NCI-H1105 (cell line): ENCODE measurements around the gene CFAP97D2.
"Not testable (repeated sequence)": the region's sequence is repeated elsewhere in the genome, so short reads cannot be mapped to it uniquely, and the experiment has no call there.

Experiments used
- DNase-seq: peaks from one replicate; lab custom pipeline; 2025; lab: John Stamatoyannopoulos, UW

The CFAP97D2 gene

DNA sequence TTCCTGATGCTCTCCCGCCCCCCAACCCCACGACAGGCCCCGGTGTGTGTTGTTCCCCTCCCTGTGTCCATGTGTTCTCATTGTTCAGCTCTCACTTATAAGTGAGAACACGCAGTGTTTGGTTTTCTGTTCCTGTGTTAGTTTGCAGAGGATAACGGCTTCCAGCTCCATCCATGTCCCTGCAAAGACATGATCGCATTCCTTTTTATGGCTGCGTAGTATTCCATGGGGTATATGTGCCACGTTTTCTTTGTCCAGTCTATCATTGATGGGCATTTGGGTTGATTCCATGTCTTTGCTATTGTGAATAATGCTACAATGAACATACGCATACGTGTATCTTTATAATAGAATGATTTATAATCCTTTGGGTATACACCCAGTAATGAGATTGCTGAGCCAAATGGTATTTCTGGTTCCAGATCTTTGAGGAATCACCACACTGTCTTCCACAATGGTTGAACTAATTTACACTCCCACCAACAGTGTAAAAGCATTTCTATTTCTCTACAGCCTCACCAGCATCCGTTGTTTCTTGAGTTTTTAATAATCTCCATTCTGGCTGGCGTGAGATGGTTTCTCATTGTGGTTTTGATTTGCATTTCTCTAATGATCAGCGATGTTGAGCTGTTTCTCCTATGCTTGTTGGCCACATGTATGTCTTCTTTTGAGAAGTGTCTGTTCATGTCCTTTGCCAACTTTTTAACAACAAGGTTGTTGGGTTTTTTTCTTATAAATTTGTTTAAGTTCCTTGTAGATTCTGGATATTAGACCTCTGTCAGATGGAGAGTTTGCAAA is 20.0 kb upstream of the CFAP97D2 start:
- DNase-seq = not testable (repeated sequence)

DNA sequence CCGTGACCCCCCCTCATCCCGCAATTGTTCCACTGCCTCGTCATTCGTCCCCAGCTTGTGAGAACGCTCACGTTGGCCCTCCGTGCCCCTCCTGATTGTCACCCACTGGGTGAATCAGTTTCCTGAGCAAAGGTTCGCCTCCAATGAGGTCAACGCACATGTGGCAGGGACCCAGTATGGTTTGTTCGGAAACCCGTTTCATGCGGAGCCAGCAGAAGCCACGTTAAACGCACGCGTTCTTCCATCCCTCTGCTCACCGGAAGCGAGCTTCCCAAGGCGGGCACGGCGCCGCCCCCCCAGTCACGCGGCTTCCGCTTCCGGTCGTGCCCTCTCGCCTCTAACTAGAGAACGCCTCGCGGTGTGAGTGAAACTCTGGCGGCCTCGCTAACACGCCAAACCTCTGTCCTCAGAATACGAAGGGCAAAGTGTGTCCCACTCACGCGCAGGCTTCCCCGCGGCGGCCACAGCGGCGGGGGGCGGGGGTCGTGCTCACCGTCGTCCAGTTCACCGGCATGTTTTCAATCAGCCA is 18.0 kb upstream of the CFAP97D2 start:
- DNase-seq = no peak

DNA sequence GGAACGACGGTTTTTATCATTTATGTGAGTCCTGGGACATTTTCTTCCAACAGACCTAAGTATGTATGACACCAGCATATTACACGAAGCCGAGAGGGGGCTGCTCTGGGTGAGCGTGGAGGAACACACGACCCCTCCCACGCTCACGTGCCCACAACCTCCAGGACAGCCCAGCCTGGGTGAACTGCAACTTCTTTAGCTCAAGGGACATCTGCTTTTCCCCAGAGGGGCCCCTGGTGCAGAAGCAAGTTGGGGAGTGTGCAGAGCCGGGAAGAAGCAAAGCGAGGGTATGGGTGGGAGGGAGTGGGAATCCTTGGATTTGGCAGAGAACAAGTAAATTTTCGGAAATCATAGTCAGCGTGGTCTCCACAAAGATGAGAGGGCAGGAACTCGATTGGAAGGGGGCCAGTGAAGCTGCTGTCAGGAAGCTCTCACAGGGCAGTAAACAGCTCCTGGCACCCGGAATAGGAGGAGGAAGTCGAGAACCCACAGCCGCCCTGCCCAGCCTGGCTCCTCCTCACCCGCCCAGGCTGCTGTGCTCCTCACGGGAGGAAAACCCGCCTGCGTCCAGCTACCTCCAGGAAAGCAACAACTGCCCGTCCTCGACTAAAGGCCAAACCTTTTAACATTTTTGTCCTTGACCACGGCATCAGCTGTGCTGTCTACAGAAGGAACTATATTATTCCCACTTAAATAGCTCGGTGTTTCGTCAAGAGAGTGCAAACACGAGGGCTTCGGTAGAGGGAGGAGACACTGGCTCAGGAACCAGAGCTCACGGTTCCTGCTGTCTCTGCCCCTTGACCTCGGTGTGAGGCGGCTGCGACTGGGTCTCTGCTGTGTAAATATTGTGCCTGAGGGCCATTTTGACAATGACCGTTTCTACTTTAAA is 17.2 kb upstream of the CFAP97D2 start:
- DNase-seq = no peak

- no peak for DNase-seq
Measured at GRCh38 chr13:114162533-114162922, 16.5 kb upstream of the CFAP97D2 start.

DNA sequence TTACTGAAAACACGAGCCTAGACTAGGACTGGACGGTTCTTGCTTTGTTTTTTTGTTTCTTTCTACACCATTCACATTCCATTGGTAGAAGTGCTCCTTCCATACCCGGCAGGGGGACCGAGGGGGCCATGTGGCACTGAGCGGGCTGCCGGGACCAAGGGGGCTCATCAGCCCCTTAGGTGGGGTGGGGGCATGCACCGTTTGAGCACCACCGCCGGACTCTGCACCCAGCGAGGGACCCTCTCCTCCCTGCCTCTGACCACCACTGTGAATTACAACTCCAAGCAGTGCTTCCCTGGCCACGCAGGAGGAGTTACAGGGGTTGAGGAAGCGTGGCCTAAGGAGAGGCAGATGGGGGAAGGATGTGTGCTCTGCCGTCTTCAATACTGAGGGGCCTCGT is 15.0 kb upstream of the CFAP97D2 start:
- DNase-seq = no peak

DNA sequence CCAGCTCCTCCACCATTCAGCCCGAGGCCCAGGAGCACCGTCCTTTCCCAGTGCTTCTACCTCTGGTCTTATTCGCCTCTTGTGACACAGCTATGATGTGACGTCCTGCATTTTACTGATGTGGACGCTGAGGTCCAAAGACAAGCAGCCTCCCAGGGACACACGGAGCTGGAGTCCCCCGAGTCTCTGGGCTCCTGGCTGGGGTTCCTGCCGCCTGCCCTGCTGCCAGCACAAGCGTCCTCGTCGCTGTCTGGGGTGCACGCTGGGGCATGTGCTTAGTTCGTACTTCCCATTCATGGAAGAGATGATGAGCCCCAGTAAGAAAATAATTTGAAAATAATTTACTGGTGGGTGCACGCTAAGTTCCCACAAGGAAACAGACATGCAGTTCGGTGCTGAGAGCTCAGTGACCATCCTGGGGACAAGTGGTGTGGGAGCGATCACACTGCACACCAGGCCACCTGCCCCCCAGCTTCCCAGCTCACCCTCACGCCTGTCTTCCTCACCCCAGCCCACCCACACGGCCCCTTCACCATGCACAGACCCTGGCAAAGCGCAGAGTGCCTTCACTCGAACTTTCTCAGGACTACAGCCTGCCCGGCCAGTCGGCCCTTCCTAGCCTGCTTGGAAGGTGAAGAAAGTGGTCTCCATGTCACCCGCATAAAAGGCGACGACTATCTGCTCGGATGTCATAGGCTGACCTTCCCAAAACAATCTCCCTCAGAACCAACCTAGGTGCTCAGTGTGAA is 14.2 kb upstream of the CFAP97D2 start:
- no peak for DNase-seq

GRCh38 chr13:114166381-114167131 is 12.5 kb upstream of the CFAP97D2 start:
- DNase-seq = no peak

DNA sequence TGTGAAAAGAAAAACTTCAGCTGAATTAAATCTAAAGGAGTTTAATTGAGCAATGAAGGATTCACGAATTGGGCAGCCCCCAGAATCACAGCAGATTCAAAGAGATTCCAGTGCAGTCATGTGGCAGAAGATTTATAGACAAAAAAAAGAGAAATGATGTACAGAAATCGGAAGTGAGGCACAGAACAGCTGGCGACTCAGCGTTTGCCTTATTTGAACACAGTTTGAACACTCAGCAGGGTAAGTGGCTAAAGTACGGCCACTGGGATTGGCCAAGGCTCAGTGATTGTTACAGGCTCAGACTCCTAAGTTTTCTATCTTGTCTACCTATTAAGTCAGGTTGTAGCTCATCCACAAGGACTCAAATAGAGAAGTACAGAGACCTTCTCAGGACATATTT is 11.6 kb upstream of the CFAP97D2 start:
- no peak for DNase-seq

GRCh38 chr13:114167885-114168284 is 11.2 kb upstream of the CFAP97D2 start:
- DNase-seq = no peak

GRCh38 chr13:114173272-114173671 is 5.8 kb upstream of the CFAP97D2 start:
- no peak for DNase-seq

GRCh38 chr13:114173745-114174144 is 5.3 kb upstream of the CFAP97D2 start:
- DNase-seq = no peak

- no peak for DNase-seq
Measured at GRCh38 chr13:114174529-114174961, 4.5 kb upstream of the CFAP97D2 start.

DNA sequence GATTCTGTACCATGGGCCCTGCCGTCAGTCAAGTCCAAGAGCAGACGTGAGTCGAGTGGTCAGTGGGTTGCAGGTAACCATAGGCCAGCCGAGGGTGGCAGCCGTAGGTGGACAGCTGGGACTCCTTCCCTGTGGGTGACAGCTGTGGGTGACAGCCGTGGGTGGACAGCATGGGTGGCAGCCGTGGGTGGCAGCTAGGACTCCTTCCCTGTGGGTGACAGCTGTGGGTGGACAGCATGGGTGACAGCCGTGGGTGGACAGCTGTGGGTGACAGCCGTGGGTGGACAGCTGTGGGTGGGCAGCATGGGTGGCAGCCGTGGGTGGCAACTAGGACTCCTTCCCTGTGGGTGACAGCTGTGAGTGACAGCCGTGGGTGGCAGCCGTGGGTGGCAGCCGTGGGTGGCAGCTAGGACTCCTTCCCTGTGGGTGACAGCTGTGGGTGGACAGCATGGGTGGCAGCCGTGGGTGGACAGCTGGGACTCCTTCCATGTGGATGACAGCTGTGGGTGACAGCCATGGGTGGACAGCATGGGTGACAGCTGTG is 2.6 kb upstream of the CFAP97D2 start:
- not testable (repeated sequence) for DNase-seq

GRCh38 chr13:114177245-114178010 is 1.6 kb upstream of the CFAP97D2 start:
- DNase-seq = no peak

DNA sequence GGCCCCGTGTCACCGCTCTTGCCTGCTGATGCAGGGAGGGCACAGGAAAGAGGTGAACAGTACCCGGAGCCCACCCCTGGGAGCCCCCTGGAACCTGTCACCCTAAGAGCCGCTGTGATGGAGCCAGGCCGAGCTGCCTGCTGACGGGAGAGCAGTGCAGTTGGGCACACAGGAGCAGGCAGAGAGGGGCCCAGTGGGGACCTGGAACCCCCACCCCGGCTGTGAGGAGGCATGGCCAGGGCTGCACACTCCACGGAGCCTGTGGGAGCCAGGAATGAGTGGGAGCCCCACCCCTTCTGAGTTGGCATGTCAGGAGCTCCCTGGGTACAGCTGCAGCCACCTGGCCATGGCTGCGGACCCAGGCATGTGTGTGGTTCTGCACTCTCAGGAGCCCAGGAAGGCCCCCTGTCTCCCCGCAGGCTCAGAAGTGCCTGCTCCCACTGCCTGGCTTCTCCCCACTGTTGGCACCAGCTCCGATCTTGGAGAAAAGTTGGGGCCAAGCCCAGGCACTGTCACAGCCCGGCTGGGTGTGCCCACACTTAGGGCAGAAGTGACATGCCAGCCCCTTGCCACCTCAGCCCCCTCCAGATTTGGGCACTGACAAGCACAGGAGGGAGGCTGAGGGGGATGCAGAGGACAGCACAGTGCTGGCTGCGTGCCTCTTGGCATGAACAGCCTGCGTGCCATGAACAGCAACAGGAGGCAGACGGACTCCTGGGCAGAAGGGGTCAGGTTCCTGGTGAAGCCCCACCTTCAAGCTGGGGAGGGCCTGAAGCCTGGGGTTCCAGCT is 6.3 kb downstream of the CFAP97D2 start:
- no peak for DNase-seq

GRCh38 chr13:114194853-114195252 is 15.8 kb downstream of the CFAP97D2 start:
- no peak for DNase-seq

DNA sequence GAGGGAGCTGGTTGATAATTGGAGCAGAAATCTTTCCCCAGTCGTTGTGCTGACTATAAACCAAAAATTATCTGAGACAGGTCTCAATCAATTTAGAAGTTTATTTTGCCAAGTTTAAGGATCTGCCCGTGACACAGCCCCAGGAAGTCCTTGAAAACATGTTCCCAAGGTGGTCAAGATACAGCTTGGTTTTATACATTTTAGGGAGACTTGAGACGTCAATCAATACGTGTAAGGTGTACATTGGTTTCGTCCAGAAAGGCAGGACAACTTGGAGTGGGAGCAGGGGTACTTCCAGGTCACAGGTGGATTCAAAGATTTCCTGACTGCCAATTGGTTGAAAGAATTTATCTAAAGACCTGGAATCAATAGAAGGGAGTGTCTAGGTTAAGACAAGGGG is 17.6 kb downstream of the CFAP97D2 start:
- DNase-seq = no peak

DNA sequence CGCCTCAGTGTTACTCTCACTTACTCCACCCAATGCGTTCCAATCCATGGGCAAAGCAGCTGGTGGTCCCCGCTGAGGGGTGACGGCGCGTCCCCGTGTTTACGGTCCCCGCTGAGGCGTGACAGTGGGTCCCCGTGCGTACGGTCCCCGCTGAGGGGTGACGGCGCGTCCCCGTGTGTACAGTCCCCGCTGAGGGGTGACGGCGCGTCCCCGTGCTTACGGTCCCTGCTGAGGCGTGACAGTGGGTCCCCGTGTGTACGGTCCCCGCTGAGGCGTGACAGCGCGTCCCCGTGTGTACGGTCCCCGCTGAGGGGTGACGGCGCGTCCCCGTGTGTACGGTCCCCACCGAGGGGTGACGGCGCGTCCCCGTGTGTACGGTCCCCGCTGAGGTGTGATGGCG is 19.5 kb downstream of the CFAP97D2 start:
- DNase-seq = no peak

DNA sequence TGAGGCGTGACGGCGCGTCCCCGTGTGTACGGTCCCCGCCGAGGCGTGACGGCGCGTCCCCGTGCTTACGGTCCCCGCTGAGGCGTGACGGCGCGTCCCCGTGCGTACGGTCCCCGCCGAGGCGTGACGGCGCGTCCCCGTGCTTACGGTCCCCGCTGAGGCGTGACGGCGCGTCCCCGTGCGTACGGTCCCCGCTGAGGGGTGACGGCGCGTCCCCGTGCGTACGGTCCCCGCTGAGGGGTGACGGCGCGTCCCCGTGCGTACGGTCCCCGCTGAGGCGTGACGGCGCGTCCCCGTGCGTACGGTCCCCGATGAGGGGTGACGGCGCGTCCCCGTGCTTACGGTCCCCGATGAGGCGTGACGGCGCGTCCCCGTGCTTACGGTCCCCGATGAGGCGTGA is 20.5 kb downstream of the CFAP97D2 start:
- not testable (repeated sequence) for DNase-seq

DNA sequence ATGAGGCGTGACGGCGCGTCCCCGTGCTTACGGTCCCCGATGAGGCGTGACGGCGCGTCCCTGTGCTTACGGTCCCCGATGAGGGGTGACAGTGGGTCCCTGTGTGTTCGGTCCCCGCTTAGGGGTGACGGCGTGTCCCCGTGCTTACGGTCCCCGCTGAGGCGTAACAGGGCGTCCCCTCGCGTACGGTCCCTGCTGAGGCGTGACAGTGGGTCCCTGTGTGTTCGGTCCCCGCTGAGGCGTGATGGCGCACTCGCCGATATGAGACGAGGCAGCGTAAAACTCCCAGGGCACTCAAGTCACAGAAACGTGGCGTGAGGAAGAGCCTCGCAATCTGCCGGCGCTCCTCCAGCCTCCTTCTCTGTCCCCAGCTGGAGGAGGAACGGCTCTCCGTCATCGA is 20.9 kb downstream of the CFAP97D2 start:
- DNase-seq = no peak
